Nephron (organoid): ENCODE data around the gene RILPL1.
"Not testable (repeated sequence)": the region's sequence is repeated elsewhere in the genome, so short reads cannot be mapped to it uniquely, and the experiment has no call there.

ENCODE experiments used
- H3K27ac Mint-ChIP-seq, 3 experiments: 2 replicates each; pipeline ENCODE4 v1.8.0; 2020; ENCODE audit warnings: mixed read lengths in 3 of 3, mild to moderate bottlenecking in 2 of 3, moderate library complexity in 1 of 3
- H3K27me3 Mint-ChIP-seq: 2 replicates; pipeline ENCODE4 v1.8.0; 2021; ENCODE audit warnings: low read depth, mild to moderate bottlenecking, moderate library complexity, mixed read lengths
- H3K36me3 Mint-ChIP-seq: 2 replicates; pipeline ENCODE4 v1.8.0; 2020; ENCODE audit warnings: low read depth, mixed read lengths
- H3K4me1 Mint-ChIP-seq: 2 replicates; pipeline ENCODE4 v1.8.0; 2020; ENCODE audit warnings: mixed read lengths
- H3K4me3 Mint-ChIP-seq, 3 experiments: 2 replicates each; pipeline ENCODE4 v1.8.0; 2020; ENCODE audit warnings: mild to moderate bottlenecking in 3 of 3, mixed read lengths in 3 of 3, moderate library complexity in 2 of 3
- H3K9me3 Mint-ChIP-seq: 2 replicates; pipeline ENCODE4 v1.8.0; 2020; ENCODE audit warnings: mixed read lengths
- TF ChIP-seq, protein P1 (sequence below), 3 experiments: fragments of 200-600 bp; sonication (generic); IDR thresholded peaks; one replicate each; pipeline ENCODE4 v1.5.0; 2021; ENCODE audit warnings: antibody characterized with exemption in 3 of 3; ENCODE audit not compliant: unreplicated experiment in 3 of 3

Gene RILPL1

DNA sequence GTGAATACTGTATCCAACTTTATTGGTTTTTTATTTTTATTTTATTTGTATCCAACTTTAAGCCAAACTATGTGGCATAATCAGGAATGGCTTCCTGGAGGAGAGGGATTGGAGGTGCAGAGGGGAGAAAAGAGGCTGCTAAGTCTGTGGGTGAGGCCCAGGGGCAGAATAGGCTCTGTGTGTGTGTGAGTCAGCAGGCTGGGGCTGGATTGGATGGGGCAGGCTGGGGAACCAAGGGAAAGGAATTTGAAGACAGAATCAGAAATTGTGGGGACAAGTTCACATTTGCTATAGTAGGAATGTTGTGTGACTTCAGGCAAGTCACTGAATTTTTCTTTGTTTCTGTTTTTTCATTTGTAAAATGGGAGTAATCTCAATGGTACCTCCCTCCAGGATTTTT is 12.8 kb upstream of the RILPL1 start:
- Mint-ChIP-seq H3K9me3 (no peaks in the 10 kb centered on the region), H3K4me1 (no peaks in the 10 kb centered on the region), H3K27me3 (peaks cover 8% of the 10 kb centered on the region), H3K27ac (no peak overlapping the region), H3K36me3 (no peaks in the 10 kb centered on the region), H3K4me3 (no peak overlapping the region)
- TF ChIP-seq, protein P1, sequence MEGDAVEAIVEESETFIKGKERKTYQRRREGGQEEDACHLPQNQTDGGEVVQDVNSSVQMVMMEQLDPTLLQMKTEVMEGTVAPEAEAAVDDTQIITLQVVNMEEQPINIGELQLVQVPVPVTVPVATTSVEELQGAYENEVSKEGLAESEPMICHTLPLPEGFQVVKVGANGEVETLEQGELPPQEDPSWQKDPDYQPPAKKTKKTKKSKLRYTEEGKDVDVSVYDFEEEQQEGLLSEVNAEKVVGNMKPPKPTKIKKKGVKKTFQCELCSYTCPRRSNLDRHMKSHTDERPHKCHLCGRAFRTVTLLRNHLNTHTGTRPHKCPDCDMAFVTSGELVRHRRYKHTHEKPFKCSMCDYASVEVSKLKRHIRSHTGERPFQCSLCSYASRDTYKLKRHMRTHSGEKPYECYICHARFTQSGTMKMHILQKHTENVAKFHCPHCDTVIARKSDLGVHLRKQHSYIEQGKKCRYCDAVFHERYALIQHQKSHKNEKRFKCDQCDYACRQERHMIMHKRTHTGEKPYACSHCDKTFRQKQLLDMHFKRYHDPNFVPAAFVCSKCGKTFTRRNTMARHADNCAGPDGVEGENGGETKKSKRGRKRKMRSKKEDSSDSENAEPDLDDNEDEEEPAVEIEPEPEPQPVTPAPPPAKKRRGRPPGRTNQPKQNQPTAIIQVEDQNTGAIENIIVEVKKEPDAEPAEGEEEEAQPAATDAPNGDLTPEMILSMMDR (IDR thresholded peaks at IDR 0.05; ENCODE audit: unreplicated experiment in 3 of 3) = no peak

DNA sequence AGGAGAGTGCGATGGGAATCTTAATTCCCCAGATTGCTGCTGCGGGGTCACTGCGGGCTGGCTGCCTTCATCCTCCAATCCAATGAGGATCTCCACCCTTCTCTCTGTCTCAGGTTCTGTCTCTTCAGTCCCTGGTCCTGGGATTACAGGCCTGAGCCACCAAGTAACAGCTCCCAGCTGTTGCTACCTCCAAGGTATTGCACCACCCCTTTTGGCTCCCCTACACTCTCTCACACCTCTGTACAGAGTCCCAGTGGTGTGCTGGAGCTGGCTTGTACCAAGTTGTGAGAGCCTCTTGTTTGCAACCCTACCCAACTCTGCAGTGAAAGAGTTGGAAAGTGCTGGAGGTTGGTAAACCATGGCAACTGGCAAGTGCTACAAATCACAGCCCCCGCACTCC is 10.0 kb upstream of the RILPL1 start:
- no peaks in the 10 kb centered on the region for H3K36me3 Mint-ChIP-seq
- H3K27ac Mint-ChIP-seq = no peak overlapping the region
- H3K27me3 Mint-ChIP-seq = peaks cover 13% of the 10 kb centered on the region
- no peaks in the 10 kb centered on the region for H3K9me3 Mint-ChIP-seq
- H3K4me3 Mint-ChIP-seq = no peak overlapping the region
- no peaks in the 10 kb centered on the region for H3K4me1 Mint-ChIP-seq
- TF ChIP-seq, protein P1 (IDR thresholded peaks at IDR 0.05; ENCODE audit: unreplicated experiment in 3 of 3) = no peak

DNA sequence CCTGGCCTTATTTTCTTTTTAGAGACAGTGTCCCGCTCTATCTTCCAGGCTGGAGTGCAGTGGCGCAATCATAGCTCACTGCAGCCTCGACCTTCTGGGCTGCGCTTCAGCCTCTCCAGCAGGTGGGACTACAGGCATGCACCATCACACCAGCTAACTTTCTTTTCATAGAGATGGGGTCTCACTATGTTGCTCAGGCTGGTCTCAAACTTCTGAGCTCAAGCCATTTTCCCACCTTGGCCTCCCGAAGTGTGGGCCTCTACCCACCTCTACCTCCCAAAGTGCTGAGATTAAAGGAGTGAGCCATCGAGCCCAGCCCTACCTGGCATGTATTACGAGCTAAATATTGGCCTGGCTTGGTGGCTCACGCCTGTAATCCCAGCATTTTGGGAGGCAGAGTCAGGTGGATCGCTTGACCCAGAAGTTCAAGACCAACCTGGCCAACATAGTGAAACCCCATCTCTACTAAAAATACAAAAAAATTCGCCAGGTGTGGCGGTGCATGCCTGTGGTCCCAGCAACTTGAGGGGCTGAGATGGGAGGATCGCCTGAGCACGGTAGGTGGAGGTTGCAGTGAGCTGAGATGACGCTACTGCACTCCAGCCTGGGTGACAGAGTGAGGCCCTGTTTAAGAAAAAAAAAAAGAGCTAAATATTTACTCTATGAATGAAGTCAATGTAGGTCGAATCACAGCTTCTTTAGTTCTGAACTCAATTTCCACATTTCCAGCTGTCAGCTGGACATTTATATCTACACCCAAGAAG is 7.6 kb upstream of the RILPL1 start:
- TF ChIP-seq, protein P1 (IDR thresholded peaks at IDR 0.05; ENCODE audit: unreplicated experiment in 3 of 3) = no peak

DNA sequence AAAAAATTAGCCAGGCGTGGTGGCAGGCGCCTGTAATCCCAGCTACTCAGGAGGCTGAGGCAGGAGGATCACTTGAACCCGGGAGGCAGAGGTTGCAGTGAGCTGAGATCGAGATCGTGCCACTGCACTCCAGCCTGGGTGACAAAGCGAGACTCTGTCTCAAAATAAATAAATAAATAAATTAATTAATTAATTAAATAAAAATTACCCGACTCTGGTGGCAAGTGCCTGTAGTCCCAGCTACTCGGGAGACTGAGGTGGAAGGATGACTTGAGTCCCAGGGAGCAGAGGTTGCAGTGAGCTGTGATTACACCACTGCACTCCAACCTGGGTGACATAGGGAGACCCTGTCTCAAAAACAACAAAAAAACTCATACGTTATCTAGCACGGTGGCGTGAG is 2.4 kb upstream of the RILPL1 start:
- Mint-ChIP-seq H3K4me1 (peaks cover 14% of the 10 kb centered on the region), H3K27ac (peak overlapping the region in 1 of 3 experiments; percentile 52), H3K4me3 (peak overlapping the region; percentile 24 to 75 (median 72))
- H3K9me3 Mint-ChIP-seq, H3K27me3 Mint-ChIP-seq, H3K36me3 Mint-ChIP-seq: not testable (repeated sequence)

More for the DNA sequence above, 7.6 kb upstream of the RILPL1 start:
- H3K27ac Mint-ChIP-seq = no peak overlapping the region
- peaks cover 5% of the 10 kb centered on the region for H3K27me3 Mint-ChIP-seq
- H3K9me3 Mint-ChIP-seq = no peaks in the 10 kb centered on the region
- no peak overlapping the region for H3K4me3 Mint-ChIP-seq
- no peaks in the 10 kb centered on the region for H3K36me3 Mint-ChIP-seq
- no peaks in the 10 kb centered on the region for H3K4me1 Mint-ChIP-seq

DNA sequence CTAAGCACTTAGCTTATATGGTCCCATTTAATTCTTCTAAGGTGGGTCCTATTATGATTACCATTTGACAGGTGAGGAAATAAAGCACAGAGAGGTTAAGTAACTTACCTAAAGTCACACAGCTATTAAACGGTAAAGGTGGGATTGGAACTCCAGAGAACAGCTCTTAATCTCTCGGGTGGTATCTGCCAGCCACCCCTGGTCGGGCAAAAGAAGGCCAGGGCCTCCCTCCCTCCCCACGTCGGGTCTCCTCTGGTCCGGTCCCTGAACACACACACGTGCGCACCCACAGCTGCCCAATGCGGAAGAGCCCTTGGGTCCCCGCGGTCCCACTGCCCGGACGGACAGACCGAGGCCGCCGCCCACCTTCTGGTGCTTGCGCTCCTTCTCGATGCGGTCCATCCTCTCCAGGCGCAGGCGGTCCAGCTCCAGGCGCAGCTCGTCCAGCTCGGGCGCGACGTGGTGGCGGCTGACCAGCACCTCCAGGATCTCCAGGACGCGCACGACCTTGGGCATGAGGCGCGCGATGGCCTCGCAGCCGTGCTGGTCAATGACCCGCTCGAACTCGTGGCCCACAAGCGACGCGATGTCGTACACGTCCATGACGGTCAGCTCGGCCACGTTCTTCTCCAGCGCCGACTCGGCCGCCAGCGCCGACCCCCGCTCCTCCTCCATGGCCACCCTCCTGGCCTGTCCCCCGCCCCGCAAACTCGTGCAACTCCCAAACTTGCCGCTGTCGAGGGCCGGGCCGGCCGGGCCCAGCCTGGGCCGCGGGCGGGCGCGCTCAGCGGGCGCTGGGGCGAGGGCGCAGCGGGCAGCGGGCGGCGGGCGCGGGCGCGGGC is 490 bp downstream of the RILPL1 start:
- Mint-ChIP-seq H3K27ac (peak overlapping the region; percentile 88 to 94 (median 90)), H3K36me3 (peaks cover 14% of the 10 kb centered on the region), H3K27me3 (no peaks in the 10 kb centered on the region), H3K4me3 (peak overlapping the region; percentile 88 to 92 (median 90)), H3K4me1 (peaks cover 19% of the 10 kb centered on the region), H3K9me3 (peaks cover 4% of the 10 kb centered on the region)
- TF ChIP-seq, protein P1 (IDR thresholded peaks at IDR 0.05; ENCODE audit: unreplicated experiment in 3 of 3) = no peak

DNA sequence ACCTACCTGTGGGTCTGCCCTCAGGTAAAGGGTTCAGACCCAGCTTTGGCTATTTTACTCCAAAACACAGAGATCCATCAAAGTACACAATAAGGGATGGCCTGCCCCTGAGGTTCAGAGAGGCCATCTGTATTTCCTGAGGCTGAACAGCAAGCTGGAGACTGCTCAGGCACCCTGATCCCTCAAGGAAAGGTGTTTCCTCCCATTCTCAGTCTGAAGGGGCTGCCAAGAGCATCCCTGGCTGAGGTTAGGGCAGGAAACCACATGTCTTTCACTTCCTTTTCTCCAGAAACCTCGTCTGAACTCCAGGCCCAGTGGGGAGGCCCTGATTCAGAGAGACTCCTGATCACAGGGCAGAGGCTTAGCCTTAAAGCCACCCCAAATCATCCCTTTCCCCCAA is 1.5 kb downstream of the RILPL1 start:
- Mint-ChIP-seq H3K4me1 (peaks cover 19% of the 10 kb centered on the region), H3K4me3 (peak overlapping the region; percentile 88 to 92 (median 90)), H3K27ac (peak overlapping the region; percentile 88 to 94 (median 90)), H3K9me3 (peaks cover 4% of the 10 kb centered on the region), H3K27me3 (no peaks in the 10 kb centered on the region), H3K36me3 (peaks cover 22% of the 10 kb centered on the region)
- TF ChIP-seq, protein P1 (IDR thresholded peaks at IDR 0.05; ENCODE audit: unreplicated experiment in 3 of 3) = no peak
